DMS114 treated with DMSO at 0.1 percent for 48 hours (cell line): ENCODE results near the gene SCTR.
A peak's percentile ranks its signal among the peaks of the same experiment; 100 is the strongest.

ENCODE experiments used
- DNase-seq: peaks from one replicate; lab custom pipeline; 2025; ENCODE audit not compliant: unreplicated experiment; lab: John Stamatoyannopoulos, UW

SCTR gene

GRCh38 chr2:119523952-119524694 lies at the start of gene SCTR:
Gene SCTR (minus strand): TSS chr2:119524483. CDS start chr2:119524226, 257 bp downstream.
- no peak for DNase-seq

- DNase-seq, result no peak
Observed at GRCh38 chr2:119567292-119567691, 43.0 kb upstream of the SCTR start.

- DNase-seq, result no peak
Observed at GRCh38 chr2:119565481-119565880, 41.2 kb upstream of the SCTR start.

- DNase-seq, result no peak
Observed at GRCh38 chr2:119553687-119554344, 29.5 kb upstream of the SCTR start.

GRCh38 chr2:119552902-119553301 lies 28.6 kb upstream of the SCTR start:
- DNase-seq, result no peak

GRCh38 chr2:119550856-119551255 lies 26.6 kb upstream of the SCTR start:
- no peak for DNase-seq

GRCh38 chr2:119550346-119550745 lies 26.1 kb upstream of the SCTR start:
- no peak for DNase-seq

- DNase-seq, result no peak
Observed at GRCh38 chr2:119549241-119549640, 25.0 kb upstream of the SCTR start.

- DNase-seq, result no peak
Observed at GRCh38 chr2:119548516-119549120, 24.3 kb upstream of the SCTR start.

GRCh38 chr2:119546447-119546767 lies 22.1 kb upstream of the SCTR start:
- DNase-seq, result no peak

GRCh38 chr2:119545754-119546446 lies 21.6 kb upstream of the SCTR start:
- DNase-seq, result no peak

GRCh38 chr2:119544939-119545475 lies 20.7 kb upstream of the SCTR start:
- no peak for DNase-seq

GRCh38 chr2:119544075-119544938 lies 20.0 kb upstream of the SCTR start, which contains the start of gene CFAP221:
Gene CFAP221 (plus strand): TSS chr2:119544449. CDS start chr2:119546132, 1,683 bp downstream.
- peak; percentile 46 for DNase-seq

GRCh38 chr2:119541476-119541875 lies 17.2 kb upstream of the SCTR start:
- DNase-seq, result no peak

- DNase-seq, result no peak
Observed at GRCh38 chr2:119537792-119538191, 13.5 kb upstream of the SCTR start.

- no peak for DNase-seq
Observed at GRCh38 chr2:119536707-119537106, 12.4 kb upstream of the SCTR start.

- DNase-seq, result no peak
Observed at GRCh38 chr2:119536211-119536610, 11.9 kb upstream of the SCTR start.

- no peak for DNase-seq
Observed at GRCh38 chr2:119533560-119533959, 9.3 kb upstream of the SCTR start.

- DNase-seq, result no peak
Observed at GRCh38 chr2:119531292-119531691, 7.0 kb upstream of the SCTR start.

GRCh38 chr2:119527999-119528398 lies 3.7 kb upstream of the SCTR start:
- DNase-seq, result no peak
